Islet of Langerhans (tissue), 1 donor: ENCODE results near the gene SLC35E4.
"Not testable (repeated sequence)": the region's sequence is repeated elsewhere in the genome, so short reads cannot be mapped to it uniquely, and the experiment has no call there.

Experiments used
- FAIRE-seq: peaks from one replicate; lab custom pipeline; 2011; peaks lifted over from hg19 to GRCh38; lab: Jason Lieb, UNC

The SLC35E4 gene

DNA sequence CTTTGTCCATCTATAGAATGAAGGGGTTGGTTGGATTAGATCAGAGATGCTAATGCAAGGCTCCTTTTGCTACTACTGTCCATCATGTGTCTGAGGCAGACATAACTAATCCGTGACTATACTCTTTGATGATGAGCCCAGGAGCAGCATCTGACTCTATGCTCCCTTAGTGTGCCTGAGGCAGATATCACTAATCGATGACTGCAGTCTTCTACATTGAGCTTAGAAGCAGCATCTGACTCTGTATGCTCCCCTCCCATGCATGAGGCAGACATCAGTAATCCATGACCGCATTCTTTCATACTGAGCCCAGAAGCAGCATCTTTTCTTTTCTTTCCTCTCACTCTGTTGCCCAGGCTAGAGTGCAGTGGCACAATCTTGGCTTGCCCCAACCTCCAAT is 24.4 kb upstream of the SLC35E4 start:
- FAIRE-seq = no peak

DNA sequence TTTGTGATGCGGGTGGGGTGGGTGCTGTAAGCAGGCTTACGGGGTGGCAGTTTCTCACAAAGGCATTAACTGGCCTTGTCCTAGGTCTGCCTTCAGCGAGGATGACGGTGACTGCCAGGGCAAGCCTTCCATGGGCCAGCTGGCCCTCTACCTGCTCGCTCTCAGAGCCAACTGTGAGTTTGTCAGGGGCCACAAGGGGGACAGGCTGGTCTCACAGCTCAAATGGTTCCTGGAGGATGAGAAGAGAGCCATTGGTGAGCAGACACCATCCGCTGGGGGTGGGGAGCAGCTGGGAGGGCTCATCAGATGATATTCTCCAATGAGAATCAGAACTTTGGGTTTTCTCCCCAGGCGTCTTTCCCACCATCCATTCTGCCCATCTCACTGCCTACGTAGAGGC is 22.8 kb upstream of the SLC35E4 start:
- FAIRE-seq = no peak

DNA sequence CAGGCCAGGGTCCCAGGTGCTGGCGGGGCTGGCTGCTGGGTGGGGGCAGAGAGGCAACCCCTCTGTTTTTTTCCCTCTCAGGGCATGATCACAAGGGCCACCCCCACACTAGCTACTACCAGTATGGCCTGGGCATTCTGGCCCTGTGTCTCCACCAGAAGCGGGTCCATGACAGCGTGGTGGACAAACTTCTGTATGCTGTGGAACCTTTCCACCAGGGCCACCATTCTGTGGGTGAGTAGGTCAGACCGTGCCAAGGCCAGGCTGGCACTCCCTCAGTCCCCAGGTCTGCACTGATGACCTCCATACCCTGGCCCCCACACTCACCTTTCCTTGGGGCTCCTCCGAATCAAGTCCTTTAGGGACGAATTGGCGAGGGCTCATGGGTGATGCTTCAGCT is 21.3 kb upstream of the SLC35E4 start:
- FAIRE-seq = no peak

DNA sequence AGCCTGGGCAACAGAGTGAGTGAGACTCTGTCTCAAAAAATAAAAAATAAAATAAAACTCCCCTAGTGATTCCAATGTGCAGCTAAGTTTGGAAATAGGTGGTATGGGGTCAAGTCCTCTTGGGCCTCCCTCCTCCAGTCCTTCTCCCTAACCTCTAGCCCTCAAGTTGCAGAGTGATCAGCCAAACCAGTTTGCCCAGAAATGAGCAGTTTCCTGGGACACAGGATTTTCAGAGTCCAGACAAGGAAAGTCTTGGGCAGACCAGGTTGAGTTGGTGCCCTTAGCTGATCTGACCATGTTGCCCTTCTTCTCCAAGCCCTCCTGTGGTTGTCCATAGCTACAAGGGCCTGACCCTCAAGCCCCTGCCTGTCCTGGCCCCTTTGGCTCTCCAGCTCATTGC is 20.7 kb upstream of the SLC35E4 start:
- FAIRE-seq = no peak

DNA sequence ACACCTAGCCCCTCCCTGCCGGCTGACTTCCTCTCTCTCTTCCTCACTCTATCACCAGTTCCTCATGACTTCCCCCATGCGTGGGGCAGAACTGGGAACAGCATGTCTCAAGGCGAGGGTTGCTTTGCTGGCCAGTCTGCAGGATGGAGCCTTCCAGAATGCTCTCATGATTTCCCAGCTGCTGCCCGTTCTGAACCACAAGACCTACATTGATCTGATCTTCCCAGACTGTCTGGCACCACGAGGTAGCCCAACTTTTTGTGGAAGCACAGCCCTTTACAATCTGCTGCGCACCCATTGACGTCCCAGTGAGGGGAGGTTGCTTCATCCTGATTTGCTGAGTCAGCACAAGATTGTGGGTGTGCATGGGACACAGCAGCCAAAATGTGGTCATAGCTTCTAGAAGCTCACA is 20.0 kb upstream of the SLC35E4 start:
- no peak for FAIRE-seq

DNA sequence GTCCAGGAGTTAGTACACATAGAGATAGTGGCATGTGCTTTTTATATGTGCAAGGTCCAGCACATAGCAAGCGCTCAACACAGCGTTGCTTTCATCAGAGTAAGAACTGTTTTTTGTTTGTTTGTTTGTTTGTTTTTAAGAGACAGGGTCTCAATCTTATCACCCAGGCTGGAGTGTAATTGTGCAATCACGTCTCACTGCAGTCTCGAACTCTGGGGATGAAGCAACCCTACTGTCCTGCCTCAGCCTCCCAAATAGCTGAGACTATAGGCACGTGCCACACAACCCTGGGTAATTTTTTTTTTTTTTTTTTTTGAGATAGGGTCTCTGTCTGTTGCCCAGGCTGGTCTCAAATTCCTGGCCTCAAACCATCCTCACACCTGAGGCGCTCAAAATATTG is 17.8 kb upstream of the SLC35E4 start:
- FAIRE-seq = no peak

DNA sequence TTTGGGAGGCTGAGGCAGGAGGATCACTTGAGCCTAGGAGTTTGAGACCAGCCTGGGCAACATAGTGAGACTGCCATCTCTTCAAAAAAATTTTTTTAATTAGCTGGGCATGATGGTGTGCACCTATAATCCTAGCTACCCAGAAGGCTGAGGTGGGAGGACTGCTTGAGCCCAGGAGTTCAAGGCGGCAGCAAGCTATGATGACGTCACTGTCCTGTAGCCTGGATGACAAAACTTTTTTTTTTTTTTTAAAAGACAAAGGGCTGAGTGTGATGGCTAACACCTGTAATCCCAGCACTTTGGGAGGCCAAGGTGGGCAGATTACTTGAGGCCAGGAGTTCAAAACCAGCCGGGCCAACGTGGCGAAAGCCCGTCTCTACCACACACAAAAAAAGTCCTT is 15.7 kb upstream of the SLC35E4 start:
- FAIRE-seq = not testable (repeated sequence)

DNA sequence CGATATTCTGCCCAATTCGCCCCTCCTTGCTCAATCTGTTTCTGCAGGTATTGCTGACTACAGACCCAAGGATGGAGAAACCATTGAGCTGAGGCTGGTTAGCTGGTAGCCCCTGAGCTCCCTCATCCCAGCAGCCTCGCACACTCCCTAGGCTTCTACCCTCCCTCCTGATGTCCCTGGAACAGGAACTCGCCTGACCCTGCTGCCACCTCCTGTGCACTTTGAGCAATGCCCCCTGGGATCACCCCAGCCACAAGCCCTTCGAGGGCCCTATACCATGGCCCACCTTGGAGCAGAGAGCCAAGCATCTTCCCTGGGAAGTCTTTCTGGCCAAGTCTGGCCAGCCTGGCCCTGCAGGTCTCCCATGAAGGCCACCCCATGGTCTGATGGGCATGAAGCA is 9.2 kb upstream of the SLC35E4 start:
- FAIRE-seq = no peak

DNA sequence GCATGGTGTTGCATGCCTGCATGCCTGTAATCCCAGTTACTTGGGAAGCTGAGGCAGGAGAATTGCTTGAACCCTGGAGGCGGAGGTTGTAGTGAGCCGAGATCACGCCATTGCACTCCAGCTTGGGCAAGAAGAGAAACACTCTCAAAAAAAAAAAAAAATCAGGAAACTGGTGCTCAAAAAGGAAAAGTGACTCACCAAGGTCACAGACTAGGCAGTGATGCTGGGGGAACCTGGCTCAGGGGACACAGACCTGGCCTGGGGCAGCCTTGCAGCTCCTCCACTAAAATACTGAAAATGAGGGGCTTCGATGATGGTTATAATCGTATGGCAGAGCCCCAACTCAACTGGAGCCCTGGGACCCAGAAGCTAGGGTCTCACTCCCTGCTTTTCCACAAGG is 8.1 kb upstream of the SLC35E4 start:
- no peak for FAIRE-seq

DNA sequence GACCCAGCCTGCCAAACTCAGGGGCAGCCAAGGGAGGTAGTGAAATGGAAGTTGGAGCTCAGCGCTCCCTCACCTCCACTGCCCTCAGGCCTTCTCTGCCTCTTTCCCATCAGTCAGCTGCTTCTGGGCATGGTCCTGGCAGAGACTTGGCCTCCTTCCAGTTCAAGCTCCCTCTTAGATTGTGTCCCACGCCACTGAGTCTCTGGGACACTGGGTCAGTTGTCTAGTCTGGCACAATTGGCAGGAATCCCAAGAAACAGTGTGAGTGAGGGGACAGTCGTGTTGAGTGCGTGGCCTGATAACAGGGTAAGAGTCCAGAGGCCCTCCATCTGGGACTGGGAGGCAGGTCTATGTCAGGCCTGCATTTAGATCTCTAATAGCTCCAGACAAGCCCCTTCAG is 7.1 kb upstream of the SLC35E4 start:
- no peak for FAIRE-seq

DNA sequence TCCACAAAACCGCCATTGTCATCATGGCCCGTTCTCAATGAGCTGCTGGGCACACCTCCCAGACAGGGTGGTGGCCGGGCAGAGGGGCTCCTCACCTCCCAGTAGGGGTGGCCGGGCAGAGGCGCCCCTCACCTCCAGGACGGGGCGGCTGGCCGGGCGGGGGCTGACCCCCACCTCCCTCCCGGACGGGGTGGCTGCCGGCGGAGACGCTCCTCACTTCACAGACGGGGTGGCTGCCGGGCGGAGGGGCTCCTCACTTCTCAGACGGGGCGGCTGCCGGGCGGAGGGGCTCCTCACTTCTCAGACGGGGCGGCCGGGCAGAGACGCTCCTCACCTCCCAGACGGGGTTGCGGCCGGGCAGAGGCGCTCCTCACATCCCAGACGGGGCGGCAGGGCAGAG is 4.1 kb upstream of the SLC35E4 start:
- FAIRE-seq = not testable (repeated sequence)

DNA sequence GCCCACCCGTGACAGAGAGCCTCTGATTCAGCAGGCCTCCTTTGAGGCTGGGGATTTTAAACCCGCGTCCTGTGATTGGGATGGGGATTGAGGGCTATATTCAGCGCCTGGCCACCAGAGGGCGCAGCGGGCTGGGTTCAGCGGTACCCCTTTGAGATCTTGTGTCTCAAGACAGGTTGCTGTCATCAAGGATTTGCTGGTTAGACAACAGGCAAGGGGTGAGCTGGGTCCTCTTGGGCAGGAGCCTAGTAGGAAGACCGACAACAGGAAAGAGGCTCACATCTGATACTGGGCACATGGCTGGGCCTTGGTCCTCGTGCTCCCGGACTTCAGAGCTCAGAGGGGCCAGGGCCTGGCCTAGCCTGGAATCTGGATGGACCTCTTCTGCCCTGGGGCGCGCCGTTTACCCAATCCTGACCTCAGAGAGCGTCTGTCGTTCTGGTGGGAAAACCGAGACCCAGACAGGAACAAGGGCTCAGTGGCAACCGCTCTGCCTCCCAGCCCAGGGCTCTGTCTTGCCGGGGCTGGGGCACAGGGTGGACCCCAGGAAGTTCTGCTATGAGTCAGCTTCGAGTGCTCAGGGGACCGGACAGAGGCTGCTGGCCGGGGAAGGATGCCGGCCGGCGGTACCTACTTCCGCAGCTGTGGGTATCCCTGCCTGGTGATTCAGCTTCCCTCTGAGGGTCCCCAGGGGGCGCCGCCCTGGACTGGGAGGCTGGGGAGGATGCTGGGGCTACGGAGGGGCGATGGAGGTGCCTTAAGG is 929 bp upstream of the SLC35E4 start:
- no peak for FAIRE-seq

DNA sequence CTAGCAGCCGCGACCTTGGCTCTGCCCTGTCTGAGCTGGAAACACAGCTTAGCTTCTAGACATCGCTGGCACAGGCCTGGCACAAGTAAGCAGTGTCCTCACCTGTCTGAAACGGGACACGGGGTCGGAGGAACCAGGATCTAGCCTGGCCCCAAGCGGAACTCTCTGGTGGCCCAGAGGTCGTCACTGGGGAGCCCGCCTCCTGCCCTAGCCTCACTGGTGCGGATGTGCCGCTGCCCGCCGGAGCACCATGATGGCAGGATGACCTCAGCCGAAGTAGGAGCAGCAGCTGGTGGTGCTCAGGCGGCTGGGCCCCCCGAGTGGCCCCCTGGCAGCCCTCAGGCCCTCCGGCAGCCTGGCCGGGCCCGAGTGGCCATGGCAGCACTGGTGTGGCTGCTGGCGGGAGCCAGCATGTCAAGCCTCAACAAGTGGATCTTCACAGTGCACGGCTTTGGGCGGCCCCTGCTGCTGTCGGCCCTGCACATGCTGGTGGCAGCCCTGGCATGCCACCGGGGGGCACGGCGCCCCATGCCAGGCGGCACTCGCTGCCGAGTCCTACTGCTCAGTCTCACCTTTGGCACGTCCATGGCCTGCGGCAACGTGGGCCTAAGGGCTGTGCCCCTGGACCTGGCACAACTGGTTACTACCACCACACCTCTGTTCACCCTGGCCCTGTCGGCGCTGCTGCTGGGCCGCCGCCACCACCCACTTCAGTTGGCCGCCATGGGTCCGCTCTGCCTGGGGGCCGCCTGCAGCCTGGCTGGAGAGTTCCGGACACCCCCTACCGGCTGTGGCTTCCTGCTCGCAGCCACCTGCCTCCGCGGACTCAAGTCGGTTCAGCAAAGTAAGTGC is 871 bp downstream of the SLC35E4 start:
- no peak for FAIRE-seq

DNA sequence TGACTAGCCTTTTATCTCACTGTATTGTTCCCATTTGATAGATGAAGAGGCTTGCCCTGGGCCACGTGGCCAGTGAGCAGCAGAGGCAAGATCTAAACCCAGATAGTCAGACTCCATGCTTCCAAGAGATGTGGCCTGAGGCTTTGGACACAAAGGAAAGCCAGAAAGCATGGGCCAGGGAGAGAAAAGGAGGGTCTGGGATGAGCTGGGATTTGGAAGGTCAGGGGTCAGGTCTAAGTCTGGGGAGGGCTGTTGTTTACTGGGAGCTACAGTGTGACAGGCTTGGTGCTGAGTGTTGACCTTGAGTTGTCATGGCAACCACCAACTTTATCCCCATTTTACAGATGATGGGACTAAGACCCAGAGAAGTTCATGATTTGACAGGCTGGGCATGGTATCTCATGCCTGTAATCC is 2.1 kb downstream of the SLC35E4 start:
- FAIRE-seq = no peak

DNA sequence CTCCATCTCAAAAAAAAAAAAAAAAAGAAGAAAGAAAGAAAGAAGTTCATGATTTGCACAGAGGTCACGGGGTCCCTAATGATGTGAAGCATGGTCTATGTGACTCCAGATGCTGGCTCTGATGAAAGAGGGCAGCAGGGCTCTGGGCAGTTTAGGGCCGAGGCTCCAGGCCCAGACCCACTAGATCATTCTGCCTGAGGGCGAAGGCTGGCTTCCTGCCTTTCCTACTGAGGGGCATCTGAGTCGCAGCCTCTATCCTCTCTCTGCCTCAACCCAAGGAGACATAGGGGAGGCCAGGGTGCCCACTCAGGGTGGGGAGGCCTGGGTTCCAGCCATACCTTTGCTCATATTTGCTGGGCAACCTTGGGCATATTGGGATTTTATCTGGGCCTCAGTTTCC is 4.8 kb downstream of the SLC35E4 start:
- no peak for FAIRE-seq

DNA sequence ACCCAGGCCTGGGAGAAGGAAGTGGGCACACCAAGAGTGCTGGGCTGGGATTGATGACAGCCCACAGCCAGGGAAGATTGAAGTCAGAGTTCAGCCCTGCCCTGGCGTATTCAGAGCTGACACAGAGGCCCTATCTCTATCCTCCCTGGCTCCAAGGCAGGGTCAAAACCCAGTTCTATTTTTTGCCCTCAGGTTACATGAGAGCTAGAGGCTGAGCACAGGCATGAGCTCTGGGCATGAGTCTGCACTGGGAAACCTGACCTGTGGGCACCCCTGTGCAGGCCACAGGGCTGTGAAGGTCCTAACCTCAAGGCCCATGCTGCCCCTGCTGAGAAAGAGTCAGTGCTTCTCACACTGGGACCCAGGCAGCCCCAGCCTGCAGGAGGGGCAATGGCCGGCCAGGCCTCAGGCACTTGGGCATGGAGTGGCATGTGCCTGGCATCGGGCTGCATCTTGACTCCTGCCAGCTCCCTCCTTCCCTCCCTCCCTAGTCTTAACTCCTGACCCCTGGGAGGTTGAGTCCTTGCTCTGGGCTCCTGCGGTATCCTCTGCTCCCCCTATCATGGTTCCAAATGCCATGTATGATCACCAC is 5.4 kb downstream of the SLC35E4 start:
- FAIRE-seq = no peak

DNA sequence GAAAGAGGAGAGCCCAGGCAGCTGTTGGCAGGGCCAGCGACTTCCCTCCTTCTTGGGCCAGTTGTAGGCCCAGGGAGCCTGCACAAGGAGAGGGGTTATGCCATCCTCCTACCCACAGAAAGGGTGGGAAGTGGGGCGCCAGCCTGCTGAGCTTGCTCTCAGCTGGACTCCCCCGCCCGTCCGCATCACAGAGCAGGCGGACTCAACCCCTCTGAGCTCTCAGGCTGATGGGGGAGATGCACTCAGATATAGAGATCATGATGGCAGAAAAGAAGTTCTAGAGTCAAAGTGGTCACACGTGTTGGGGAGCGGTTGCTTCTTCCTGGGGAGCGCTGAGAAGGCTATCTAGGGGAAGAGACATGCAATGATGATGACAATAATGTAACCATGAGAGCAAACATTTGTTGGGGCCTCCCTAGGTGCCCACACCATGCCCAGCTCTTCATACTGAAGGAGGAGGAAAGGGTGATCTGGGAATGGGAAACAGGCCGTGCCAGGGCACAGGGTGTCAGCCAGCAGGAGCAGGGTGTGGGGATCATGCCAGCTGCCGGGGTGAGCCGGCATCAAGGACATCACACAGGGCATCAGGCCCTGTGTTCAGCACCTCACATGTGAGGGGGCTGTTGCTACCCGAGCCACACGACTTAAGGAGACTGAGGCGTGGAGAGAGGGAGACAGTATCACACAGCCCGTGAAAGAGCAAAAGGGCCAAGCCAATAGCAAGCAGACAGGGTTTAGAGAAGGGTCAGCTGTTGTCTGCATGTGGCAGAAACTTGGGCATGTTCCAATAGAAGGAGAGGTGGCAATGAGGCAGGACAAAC is 7.7 kb downstream of the SLC35E4 start:
- FAIRE-seq = no peak

DNA sequence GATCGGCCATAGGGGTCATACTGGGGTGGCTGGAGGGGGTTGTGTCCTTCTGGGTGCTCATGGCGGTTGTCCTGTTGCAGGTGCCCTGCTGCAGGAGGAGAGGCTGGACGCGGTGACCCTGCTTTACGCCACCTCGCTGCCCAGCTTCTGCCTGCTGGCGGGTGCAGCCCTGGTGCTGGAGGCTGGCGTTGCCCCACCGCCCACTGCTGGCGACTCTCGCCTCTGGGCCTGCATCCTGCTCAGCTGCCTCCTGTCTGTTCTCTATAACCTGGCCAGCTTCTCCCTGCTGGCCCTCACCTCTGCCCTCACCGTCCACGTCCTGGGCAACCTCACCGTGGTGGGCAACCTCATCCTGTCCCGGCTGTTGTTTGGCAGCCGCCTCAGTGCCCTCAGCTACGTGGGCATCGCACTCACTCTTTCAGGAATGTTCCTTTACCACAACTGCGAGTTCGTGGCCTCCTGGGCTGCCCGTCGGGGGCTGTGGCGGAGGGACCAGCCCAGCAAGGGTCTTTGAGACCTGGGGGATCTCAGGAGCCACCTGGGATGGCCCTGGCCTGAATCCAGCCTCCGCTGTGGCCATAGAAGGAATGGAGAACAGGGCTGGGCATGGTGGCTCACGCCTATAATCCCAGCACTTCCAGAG is 11.1 kb downstream of the SLC35E4 start:
- FAIRE-seq = no peak

DNA sequence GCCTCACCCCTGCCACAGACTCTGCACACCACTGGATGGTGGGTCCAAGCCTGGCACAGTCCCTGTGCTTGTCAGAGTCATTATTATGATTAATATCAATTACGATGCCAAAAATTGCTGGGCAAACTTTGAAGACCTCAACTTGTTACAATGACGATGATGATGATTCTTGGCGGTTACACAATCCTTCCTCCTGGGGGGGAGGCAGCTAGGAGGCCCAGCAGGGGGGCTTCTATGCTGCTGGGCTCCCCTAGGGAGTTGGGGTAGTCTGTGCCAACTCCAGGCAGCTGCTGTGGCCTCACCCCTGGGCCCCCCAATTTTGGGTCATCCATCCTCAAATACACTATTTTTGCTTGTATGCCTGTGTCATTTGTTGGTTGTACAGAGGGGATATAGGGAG is 12.0 kb downstream of the SLC35E4 start:
- FAIRE-seq = no peak

DNA sequence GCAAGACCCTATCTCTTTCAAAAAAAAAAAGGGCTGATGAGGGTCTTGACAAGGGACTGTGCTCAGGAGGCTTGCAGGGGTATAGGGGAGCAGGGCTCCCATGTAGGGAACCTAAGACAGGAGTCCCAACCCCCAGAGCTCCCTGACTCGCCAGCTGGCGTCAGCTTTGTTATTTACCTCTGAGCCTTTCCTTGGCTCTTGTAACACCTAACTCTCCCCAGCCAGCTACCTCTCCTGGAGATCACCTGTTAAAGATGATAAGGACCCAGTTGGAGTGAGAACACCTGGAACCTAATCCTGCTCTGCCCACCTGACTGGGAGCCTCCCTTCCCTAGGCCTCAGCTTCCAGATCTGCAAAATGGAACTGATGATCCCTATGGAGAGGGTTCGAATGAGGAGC is 13.2 kb downstream of the SLC35E4 start:
- FAIRE-seq = no peak

DNA sequence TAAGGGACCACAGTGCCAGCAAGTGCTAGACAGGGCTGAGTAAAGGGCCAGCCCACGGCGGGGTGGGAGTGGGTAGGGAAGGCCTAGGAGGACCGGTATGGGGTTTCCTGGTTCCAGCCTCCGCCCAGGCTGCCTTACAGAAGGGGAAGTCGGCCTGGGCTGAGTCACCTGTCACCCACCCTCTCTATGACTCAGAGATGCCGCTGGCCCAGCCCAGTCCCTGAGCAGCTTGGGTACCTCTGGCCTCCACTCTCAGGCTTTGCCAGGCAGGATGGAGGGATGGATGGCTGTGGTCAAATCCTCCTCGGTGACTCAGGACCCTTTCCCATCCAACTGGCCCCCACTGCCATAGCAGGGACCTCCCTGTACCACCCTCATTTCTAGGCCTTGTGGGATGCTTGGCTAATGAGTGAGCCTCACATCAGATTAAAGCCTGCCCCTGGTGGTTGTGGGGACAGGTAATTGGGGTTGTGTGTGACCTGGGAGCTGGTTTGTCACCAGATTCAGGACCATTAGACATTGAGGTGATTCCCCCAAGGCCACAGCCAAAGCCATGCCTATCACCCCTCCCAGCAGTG is 13.9 kb downstream of the SLC35E4 start:
- no peak for FAIRE-seq
